Neural progenitor cell (in vitro differentiated cells): ENCODE data around the gene NUDT22. TPM values are rescaled to one million over a fixed set of nuclear protein-coding genes. Genes with fewer than 3 reads are reported as not detected.

Experiments used
- DNase-seq: peaks from one replicate; pipeline ENCODE4 v3.0.0-alpha.2; 2016; ENCODE audit warnings: low spot score
- H2AFZ ChIP-seq: fragments of 200-600 bp; sonication (generic); replicated peaks from 2 replicates; pipeline ENCODE4 v1.6.1; 2016; ENCODE audit warnings: antibody characterized with exemption
- H3F3A ChIP-seq: fragments of 200-600 bp; sonication (generic); 2 replicates; pipeline ENCODE4 v1.6.1; 2016; ENCODE audit warnings: antibody characterized with exemption, low read depth
- H3K27ac ChIP-seq: fragments of 200-600 bp; sonication (generic); 2 replicates; pipeline ENCODE4 v1.5.1; 2016; ENCODE audit warnings: mild to moderate bottlenecking
- H3K27me3 ChIP-seq: fragments of 200-600 bp; sonication (generic); 2 replicates; pipeline ENCODE4 v1.6.1; 2016; ENCODE audit warnings: mild to moderate bottlenecking, moderate library complexity
- H3K36me3 ChIP-seq: fragments of 200-600 bp; sonication (generic); 2 replicates; pipeline ENCODE4 v1.5.1; 2016
- H3K4me1 ChIP-seq: fragments of 200-600 bp; sonication (generic); 2 replicates; pipeline ENCODE4 v1.6.1; 2016; ENCODE audit warnings: mixed run types
- H3K4me2 ChIP-seq: fragments of 200-600 bp; sonication (generic); 2 replicates; pipeline ENCODE4 v1.6.1; 2016
- H3K4me3 ChIP-seq: fragments of 200-600 bp; sonication (generic); 2 replicates; pipeline ENCODE4 v1.5.1; 2016
- H3K79me2 ChIP-seq: fragments of 200-600 bp; sonication (generic); 2 replicates; pipeline ENCODE4 v1.6.1; 2016; ENCODE audit warnings: low read depth
- H3K9ac ChIP-seq: fragments of 200-600 bp; sonication (generic); 2 replicates; pipeline ENCODE4 v1.6.1; 2016
- H3K9me3 ChIP-seq: fragments of 200-600 bp; sonication (generic); 2 replicates; pipeline ENCODE4 v1.5.1; 2016; ENCODE audit warnings: low read depth
- H4K20me1 ChIP-seq: fragments of 200-600 bp; sonication (generic); 2 replicates; pipeline ENCODE4 v1.6.1; 2016; ENCODE audit warnings: low read depth
- H3K27ac Mint-ChIP-seq: 3 replicates; pipeline ENCODE4 v1.8.0; 2021; ENCODE audit warnings: mixed read lengths
- H3K27me3 Mint-ChIP-seq: 2 replicates; pipeline ENCODE4 v1.8.0; 2022; ENCODE audit warnings: low read depth, mild to moderate bottlenecking, inconsistent platforms, moderate library complexity, mixed read lengths; ENCODE audit not compliant: insufficient read depth
- H3K36me3 Mint-ChIP-seq: 3 replicates; pipeline ENCODE4 v1.8.0; 2021; ENCODE audit warnings: mixed read lengths
- H3K4me1 Mint-ChIP-seq: 3 replicates; pipeline ENCODE4 v1.8.0; 2021; ENCODE audit warnings: mixed read lengths
- H3K4me3 Mint-ChIP-seq: 3 replicates; pipeline ENCODE4 v1.8.0; 2021; ENCODE audit warnings: mild to moderate bottlenecking, moderate library complexity, mixed read lengths
- H3K9me3 Mint-ChIP-seq: 3 replicates; pipeline ENCODE4 v1.8.0; 2020; ENCODE audit warnings: mixed read lengths
- EZH2 ChIP-seq: fragments of 200-600 bp; sonication (generic); IDR thresholded peaks from 2 replicates; pipeline ENCODE4 v1.6.1; 2017; ENCODE audit warnings: antibody characterized with exemption, mild to moderate bottlenecking, moderate library complexity
- EZH2phosphoT487 ChIP-seq: fragments of 200-600 bp; sonication (generic); IDR thresholded peaks from 2 replicates; pipeline ENCODE4 v1.6.1; 2017; ENCODE audit warnings: antibody characterized with exemption
- total RNA-seq: library from RNA; depleted of rRNA; stranded (reverse); fragments of >200 nt; gene quantifications from 2 replicates; pipeline ENCODE4 v1.2.3, GENCODE V29; 2015; ENCODE audit warnings: low replicate concordance
- TF ChIP-seq, protein P1 (sequence below): fragments of 200-600 bp; sonication (generic); IDR thresholded peaks from 2 replicates; pipeline ENCODE4 v1.5.1; 2017; ENCODE audit warnings: antibody characterized with exemption, mild to moderate bottlenecking

The NUDT22 gene
- total RNA-seq, 1 donor from 2014 or later = 23.5 TPM

GRCh38 chr11:64232967-64233315 lies 6.9 kb downstream of the NUDT22 start:
- peaks cover 23% of the 10 kb centered on the region for H3K4me1 Mint-ChIP-seq
- H3K27me3 ChIP-seq = peaks cover 47% of the 10 kb centered on the region
- H3K9ac ChIP-seq = no peak overlapping the region
- no peaks in the 10 kb centered on the region for H3K36me3 Mint-ChIP-seq
- DNase-seq = no peak
- no peaks in the 10 kb centered on the region for H3K9me3 Mint-ChIP-seq
- H3K4me1 ChIP-seq = peaks cover 8% of the 10 kb centered on the region
- peaks cover 16% of the 10 kb centered on the region for H3K27me3 Mint-ChIP-seq
- no peaks in the 10 kb centered on the region for H3K79me2 ChIP-seq
- H3K27ac Mint-ChIP-seq = no peak overlapping the region
- no peak overlapping the region for H3K4me3 ChIP-seq
- no peak overlapping the region for H3K4me2 ChIP-seq
- H4K20me1 ChIP-seq = peaks cover 3% of the 10 kb centered on the region
- peak overlapping the region; percentile 92 for H3K4me3 Mint-ChIP-seq
- peaks cover 44% of the 10 kb centered on the region for H3F3A ChIP-seq
- H3K27ac ChIP-seq = no peak overlapping the region
- no peak for TF ChIP-seq EZH2
- TF ChIP-seq, protein P1, sequence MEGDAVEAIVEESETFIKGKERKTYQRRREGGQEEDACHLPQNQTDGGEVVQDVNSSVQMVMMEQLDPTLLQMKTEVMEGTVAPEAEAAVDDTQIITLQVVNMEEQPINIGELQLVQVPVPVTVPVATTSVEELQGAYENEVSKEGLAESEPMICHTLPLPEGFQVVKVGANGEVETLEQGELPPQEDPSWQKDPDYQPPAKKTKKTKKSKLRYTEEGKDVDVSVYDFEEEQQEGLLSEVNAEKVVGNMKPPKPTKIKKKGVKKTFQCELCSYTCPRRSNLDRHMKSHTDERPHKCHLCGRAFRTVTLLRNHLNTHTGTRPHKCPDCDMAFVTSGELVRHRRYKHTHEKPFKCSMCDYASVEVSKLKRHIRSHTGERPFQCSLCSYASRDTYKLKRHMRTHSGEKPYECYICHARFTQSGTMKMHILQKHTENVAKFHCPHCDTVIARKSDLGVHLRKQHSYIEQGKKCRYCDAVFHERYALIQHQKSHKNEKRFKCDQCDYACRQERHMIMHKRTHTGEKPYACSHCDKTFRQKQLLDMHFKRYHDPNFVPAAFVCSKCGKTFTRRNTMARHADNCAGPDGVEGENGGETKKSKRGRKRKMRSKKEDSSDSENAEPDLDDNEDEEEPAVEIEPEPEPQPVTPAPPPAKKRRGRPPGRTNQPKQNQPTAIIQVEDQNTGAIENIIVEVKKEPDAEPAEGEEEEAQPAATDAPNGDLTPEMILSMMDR = no peak
- no peak for TF ChIP-seq EZH2phosphoT487
- no peaks in the 10 kb centered on the region for H3K36me3 ChIP-seq
- H3K9me3 ChIP-seq = no peaks in the 10 kb centered on the region
- H2AFZ ChIP-seq = no peak overlapping the region

GRCh38 chr11:64233913-64234586 lies 8.0 kb downstream of the NUDT22 start, which contains the start of gene VEGFB:
Gene VEGFB (plus strand): TSS chr11:64234584. CDS start chr11:64234834, 250 bp downstream.
- Mint-ChIP-seq H3K27me3 (peaks cover 16% of the 10 kb centered on the region), H3K27ac (no peak within 1 kb of the TSS), H3K36me3 (no peaks in the 10 kb centered on the region), H3K4me3 (peak within 1 kb of the TSS; percentile 92), H3K4me1 (peaks cover 23% of the 10 kb centered on the region), H3K9me3 (no peaks in the 10 kb centered on the region)
- H3K4me2 ChIP-seq = peak within 1 kb of the TSS; percentile 94
- TF ChIP-seq EZH2phosphoT487 (peak; percentile 5), EZH2 (no peak)
- TF ChIP-seq, protein P1 = no peak
- H3K9me3 ChIP-seq = no peaks in the 10 kb centered on the region
- peaks cover 47% of the 10 kb centered on the region for H3K27me3 ChIP-seq
- H3K9ac ChIP-seq = no peak within 1 kb of the TSS
- H3K36me3 ChIP-seq = no peaks in the 10 kb centered on the region
- peak within 1 kb of the TSS; percentile 85 for H2AFZ ChIP-seq
- no peaks in the 10 kb centered on the region for H3K79me2 ChIP-seq
- H4K20me1 ChIP-seq = peaks cover 3% of the 10 kb centered on the region
- H3F3A ChIP-seq = peaks cover 44% of the 10 kb centered on the region
- no peak within 1 kb of the TSS for H3K27ac ChIP-seq
- DNase-seq = peak; percentile 74
- peaks cover 8% of the 10 kb centered on the region for H3K4me1 ChIP-seq
- peak within 1 kb of the TSS; percentile 84 for H3K4me3 ChIP-seq

DNA sequence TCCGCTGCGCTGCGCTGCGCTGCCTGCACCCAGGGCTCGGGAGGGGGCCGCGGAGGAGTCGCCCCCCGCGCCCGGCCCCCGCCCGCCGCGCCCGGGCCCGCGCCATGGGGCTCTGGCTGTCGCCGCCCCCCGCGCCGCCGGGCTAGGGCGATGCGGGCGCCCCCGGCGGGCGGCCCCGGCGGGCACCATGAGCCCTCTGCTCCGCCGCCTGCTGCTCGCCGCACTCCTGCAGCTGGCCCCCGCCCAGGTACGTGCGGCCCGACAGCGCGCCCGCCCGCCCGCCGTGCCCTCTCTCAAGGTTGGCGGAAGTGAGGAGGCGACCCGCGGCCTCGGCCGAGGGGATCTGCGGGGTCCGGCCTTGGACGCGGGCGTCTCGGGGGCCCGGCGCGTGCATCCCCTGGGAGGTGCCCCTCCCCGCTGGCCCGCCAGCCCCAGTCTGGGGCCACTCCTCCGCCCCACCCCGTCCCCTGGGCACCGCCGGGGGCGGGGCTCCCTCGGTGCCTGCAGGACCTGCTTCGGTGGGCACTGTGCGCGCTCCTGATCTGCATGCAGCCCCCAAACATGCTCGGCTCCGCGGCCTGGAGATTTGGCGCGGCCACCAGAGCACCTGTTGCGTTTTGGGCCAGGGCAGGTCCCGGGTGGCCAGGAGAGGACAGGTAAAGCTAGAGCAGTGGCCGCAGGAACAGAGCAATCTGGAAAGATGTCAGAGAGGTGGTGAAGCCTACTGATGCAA lies 8.7 kb downstream of the NUDT22 start:
- TF ChIP-seq EZH2 (no peak), EZH2phosphoT487 (peak; percentile 8)
- TF ChIP-seq, protein P1 = peak; percentile 5
- Histone ChIP-seq H3K9me3 (no peaks in the 10 kb centered on the region), H3K4me1 (peaks cover 4% of the 10 kb centered on the region), H4K20me1 (peaks cover 3% of the 10 kb centered on the region), H3K4me3 (peak overlapping the region; percentile 84), H3K27ac (no peak overlapping the region), H3K27me3 (peaks cover 47% of the 10 kb centered on the region), H3K36me3 (no peaks in the 10 kb centered on the region), H3K79me2 (no peaks in the 10 kb centered on the region), H2AFZ (peak overlapping the region; percentile 85), H3K4me2 (peak overlapping the region; percentile 94), H3K9ac (no peak overlapping the region), H3F3A (peaks cover 38% of the 10 kb centered on the region)
- H3K36me3 Mint-ChIP-seq = no peaks in the 10 kb centered on the region
- H3K4me1 Mint-ChIP-seq = peaks cover 18% of the 10 kb centered on the region
- H3K9me3 Mint-ChIP-seq = no peaks in the 10 kb centered on the region
- H3K27me3 Mint-ChIP-seq = peaks cover 18% of the 10 kb centered on the region
- H3K4me3 Mint-ChIP-seq = peak overlapping the region; percentile 85
- H3K27ac Mint-ChIP-seq = no peak overlapping the region
- DNase-seq = peak; percentile 64
